ENCODE results near the gene DNAJB13. TPM values are rescaled to one million over a fixed set of nuclear protein-coding genes. Genes with fewer than 3 reads are reported as not detected.

DNAJB13 gene
- total and polyA plus RNA-seq, 3 donors from 2014 or later: 8.1 to 49.3 (median 14.3) TPM

- Histone ChIP-seq H3K36me3 (ENCODE audit: low read depth, missing control alignments) (no peaks in the 10 kb centered on the region), H3K4me3 (no peak overlapping the region), H3K9me3 (no peaks in the 10 kb centered on the region), H3K27ac (no peak overlapping the region), H3K27me3 (no peaks in the 10 kb centered on the region), H3K4me1 (no peaks in the 10 kb centered on the region)
- no peak for TF ChIP-seq POLR2A (IDR thresholded peaks at IDR 0.05)
- TF ChIP-seq, protein P1, sequence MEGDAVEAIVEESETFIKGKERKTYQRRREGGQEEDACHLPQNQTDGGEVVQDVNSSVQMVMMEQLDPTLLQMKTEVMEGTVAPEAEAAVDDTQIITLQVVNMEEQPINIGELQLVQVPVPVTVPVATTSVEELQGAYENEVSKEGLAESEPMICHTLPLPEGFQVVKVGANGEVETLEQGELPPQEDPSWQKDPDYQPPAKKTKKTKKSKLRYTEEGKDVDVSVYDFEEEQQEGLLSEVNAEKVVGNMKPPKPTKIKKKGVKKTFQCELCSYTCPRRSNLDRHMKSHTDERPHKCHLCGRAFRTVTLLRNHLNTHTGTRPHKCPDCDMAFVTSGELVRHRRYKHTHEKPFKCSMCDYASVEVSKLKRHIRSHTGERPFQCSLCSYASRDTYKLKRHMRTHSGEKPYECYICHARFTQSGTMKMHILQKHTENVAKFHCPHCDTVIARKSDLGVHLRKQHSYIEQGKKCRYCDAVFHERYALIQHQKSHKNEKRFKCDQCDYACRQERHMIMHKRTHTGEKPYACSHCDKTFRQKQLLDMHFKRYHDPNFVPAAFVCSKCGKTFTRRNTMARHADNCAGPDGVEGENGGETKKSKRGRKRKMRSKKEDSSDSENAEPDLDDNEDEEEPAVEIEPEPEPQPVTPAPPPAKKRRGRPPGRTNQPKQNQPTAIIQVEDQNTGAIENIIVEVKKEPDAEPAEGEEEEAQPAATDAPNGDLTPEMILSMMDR (IDR thresholded peaks at IDR 0.05): no peak
- DNase-seq: no peak
- WGBS, 2 donors: 83 to 86% methylated on average over 12 to 13 of the region's 13 CpGs
- intact Hi-C loops (cut with DNase I; ENCODE audit: low total_unique reads): no loop called here
Measured at GRCh38 chr11:73946798-73947458, 3.9 kb upstream of the DNAJB13 start.

- no peak for DNase-seq
- H3K27ac ChIP-seq: no peak overlapping the region
- H3K27me3 ChIP-seq: no peaks in the 10 kb centered on the region
- TF ChIP-seq, protein P1 (IDR thresholded peaks at IDR 0.05): no peak
- TF ChIP-seq POLR2A (IDR thresholded peaks at IDR 0.05): no peak
- no peak overlapping the region for H3K4me3 ChIP-seq
- intact Hi-C loops (cut with DNase I; ENCODE audit: low total_unique reads): no loop called here
- WGBS, 2 donors: 84 to 88% methylated on average over 4 of the region's 4 CpGs
- no peaks in the 10 kb centered on the region for H3K36me3 ChIP-seq (ENCODE audit: low read depth, missing control alignments)
- H3K9me3 ChIP-seq: no peaks in the 10 kb centered on the region
- H3K4me1 ChIP-seq: no peaks in the 10 kb centered on the region
Measured at GRCh38 chr11:73949246-73949645, 1.6 kb upstream of the DNAJB13 start.

DNA sequence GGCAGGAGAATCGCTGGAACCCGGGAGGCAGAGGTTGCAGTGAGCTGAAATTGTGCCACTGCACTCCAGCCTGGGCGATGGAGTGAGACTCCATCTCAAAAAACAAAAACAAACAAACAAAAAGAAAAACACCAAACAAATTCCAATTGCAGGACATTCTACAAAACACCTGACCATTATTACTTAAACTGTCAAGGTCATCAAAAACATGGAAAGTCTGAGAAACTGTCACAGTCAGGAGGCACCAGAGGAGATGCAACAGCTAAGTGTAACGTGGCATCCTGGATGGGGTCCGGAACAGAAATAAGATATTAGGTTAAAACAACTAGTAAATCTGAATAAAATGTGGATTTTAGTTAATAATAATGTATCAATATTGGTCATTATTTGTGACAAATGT lies 914 bp upstream of the DNAJB13 start:
- no peak for DNase-seq
- H3K4me3 ChIP-seq: no peak overlapping the region
- H3K27ac ChIP-seq: no peak overlapping the region
- H3K36me3 ChIP-seq (ENCODE audit: low read depth, missing control alignments): no peaks in the 10 kb centered on the region
- 87 to 93% methylated on average over 5 of the region's 5 CpGs for WGBS, 2 donors
- H3K4me1 ChIP-seq: no peaks in the 10 kb centered on the region
- TF ChIP-seq, protein P1 (IDR thresholded peaks at IDR 0.05): no peak
- no peak for TF ChIP-seq POLR2A (IDR thresholded peaks at IDR 0.05)
- intact Hi-C loops (cut with DNase I; ENCODE audit: low total_unique reads): no loop called here
- H3K27me3 ChIP-seq: no peaks in the 10 kb centered on the region
- H3K9me3 ChIP-seq: no peaks in the 10 kb centered on the region

DNA sequence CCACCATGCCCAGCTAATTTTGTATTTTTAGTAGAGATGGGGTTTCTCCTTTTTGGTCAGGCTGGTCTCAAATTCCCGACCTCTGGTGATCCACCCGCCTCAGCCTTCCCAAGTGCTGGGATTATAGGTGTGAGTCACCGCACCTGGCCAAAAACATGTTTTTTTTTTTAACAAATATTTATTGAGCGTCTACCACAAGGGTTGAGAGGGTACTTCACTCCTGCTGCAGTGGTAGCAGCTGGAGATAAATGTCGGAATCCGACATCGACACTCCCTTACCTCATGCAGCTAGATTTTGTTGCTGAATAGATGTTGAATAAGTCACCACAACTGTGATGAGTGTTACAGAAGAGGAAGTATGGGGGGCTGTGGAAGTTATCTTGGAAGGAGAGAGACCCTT lies 971 bp downstream of the DNAJB13 start:
- intact Hi-C loops (cut with DNase I; ENCODE audit: low total_unique reads): no loop called here
- H3K27ac ChIP-seq: no peak overlapping the region
- no peak for DNase-seq
- no peaks in the 10 kb centered on the region for H3K36me3 ChIP-seq (ENCODE audit: low read depth, missing control alignments)
- TF ChIP-seq, protein P1 (IDR thresholded peaks at IDR 0.05): no peak
- TF ChIP-seq POLR2A (IDR thresholded peaks at IDR 0.05): no peak
- no peaks in the 10 kb centered on the region for H3K4me1 ChIP-seq
- 96% methylated on average over 7 of the region's 7 CpGs for WGBS, 2 donors
- H3K9me3 ChIP-seq: no peaks in the 10 kb centered on the region
- no peaks in the 10 kb centered on the region for H3K27me3 ChIP-seq
- no peak overlapping the region for H3K4me3 ChIP-seq
